GM19099 (cell line): Measurements from ENCODE around the gene PLXNB1.

Source experiments
- POLR2A ChIP-seq: IDR thresholded peaks from 3 replicates; pipeline ENCODE4 v1.6.1; 2011; ENCODE audit warnings: low read depth; ENCODE audit not compliant: insufficient read length; ENCODE audit errors: extremely low read depth

Gene PLXNB1

DNA sequence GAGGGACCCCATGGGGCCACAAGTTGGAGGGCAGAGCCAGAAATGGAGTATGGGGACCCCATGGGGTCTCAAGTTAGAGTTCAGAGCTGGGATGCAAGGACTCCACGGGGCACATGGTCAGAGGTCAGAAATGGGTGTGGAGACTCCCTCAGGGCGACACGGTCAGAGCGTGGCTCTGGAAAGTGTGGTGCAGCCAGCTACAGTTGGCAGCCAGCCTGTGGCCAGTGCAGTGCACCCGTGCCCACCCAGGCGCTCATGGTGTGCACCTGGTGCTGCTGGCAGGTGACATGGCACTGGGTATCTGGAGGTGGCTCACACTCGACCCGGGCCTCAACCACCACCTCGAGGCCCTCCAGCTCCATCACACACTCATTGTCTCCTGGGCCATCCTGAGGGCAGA, 11.2 kb downstream of the PLXNB1 start:
- no peak for TF ChIP-seq POLR2A

DNA sequence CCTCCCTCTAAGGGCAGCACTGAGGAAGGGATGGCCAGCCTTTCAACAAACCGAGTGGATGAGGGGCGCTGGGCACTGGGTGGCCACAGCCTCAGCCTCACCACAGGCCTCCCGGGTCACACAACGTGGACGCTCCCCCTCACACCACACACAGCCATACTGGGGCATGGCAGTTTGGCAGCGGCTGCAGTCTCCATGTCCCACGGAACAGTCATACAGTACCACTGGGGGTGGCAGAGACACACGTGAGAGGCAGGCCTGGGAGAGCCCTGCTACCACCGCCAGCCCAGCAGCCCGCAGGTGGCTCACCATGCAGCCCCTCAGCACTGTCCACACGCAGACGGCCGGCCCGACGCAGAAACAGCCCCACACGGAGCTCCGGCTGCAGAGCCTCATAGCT, 11.7 kb downstream of the PLXNB1 start:
- TF ChIP-seq POLR2A, result no peak

DNA sequence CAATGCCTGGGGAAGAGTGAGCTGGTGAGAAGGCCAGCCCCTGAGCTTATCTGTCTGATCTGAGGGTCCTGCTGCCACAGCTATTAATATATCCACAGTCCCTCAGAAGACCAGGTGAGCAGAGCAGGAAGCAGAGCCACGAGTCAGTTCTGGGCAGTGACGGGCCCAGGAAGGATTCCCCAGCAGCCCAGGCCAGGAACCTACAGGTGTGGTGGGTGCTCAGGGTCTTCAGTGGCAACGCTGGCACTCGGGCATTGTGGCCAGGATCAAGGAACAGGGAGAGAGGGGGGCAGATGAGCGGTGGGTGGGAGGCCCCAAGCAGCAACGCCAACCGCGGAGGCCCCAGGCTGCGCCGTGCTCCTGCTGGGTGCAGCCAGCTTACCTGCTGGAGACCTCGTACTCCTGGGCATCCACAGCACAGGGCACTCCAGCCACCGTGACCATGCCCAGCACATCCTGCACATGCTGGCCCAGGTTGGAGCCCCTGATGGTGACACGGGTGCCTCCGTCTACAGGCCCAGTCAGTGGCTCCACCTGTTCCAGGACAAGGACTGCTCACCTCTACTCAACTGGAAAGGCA, 12.3 kb downstream of the PLXNB1 start:
- no peak for TF ChIP-seq POLR2A

DNA sequence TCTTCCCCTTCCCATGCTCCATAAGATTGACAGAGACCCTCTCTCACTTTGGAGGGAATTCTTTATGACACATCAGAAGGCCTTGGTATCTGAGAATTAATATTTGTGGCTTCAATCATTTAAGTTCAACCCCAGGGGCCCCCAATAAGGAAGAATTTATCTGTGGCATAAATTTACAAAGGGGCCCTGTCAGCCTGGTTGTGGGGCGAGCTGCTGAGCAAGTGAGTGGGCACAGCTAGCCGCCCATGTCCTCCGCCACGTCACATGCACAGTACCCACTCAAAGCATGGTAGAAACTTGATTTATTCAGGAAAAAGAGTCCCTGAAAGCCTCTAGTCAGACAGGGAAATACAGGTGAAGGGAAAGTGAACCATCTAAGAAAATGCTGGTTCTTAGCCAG, 13.3 kb downstream of the PLXNB1 start:
- no peak for TF ChIP-seq POLR2A

DNA sequence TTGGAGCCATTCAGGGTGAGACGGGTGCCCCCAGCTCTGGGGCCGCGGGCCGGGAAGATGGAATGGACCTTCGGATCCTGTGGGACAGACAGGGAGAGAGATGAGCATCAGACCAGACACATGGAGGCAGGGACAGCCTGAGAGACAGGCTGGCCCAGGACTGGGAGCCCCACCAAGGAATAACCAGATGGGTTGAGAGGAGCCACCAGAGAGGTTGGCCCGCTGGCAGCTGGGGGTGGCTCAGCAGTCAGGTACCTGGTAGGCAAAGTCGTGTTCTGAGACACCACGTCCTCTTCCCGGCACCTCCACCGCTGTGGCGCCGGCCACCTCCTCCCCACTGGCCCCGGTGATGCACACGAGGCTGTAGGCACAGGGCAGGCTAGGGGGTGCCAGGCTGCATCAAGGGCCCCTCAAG, 13.8 kb downstream of the PLXNB1 start:
- TF ChIP-seq POLR2A, result no peak

DNA sequence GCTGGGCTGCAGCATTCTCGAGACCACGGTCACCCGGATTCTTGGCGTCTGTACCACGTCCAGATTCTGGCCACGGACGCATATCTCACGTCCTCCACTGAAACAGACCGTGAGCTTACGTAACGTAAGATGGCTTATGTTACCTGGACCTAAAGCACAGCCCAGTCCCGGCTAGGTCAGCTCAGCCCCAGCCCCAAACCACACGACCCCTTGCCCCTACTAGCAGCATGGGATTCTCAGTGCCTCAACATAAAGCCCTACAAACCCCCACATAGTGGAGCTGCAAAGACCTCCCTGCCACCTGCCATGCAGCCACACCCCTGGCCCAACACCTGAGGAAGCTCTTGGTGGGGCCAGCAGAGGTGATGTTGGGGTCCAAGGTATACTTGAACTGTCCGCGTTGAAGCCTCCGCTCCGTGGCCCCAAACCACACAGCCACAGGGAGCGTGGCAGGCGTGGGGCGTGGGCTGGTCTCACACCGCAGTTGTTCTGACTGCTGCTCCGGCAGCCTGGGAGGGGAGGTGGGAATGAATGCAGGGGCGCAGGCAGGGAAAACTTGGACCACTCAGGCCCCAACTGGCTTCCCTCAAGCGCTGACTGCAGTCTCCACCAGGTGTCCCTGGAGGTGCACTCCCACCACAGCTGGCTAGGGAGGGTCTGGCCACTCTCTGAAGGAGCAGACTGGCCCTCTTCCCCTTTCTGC, 14.5 kb downstream of the PLXNB1 start:
- TF ChIP-seq POLR2A, result no peak

DNA sequence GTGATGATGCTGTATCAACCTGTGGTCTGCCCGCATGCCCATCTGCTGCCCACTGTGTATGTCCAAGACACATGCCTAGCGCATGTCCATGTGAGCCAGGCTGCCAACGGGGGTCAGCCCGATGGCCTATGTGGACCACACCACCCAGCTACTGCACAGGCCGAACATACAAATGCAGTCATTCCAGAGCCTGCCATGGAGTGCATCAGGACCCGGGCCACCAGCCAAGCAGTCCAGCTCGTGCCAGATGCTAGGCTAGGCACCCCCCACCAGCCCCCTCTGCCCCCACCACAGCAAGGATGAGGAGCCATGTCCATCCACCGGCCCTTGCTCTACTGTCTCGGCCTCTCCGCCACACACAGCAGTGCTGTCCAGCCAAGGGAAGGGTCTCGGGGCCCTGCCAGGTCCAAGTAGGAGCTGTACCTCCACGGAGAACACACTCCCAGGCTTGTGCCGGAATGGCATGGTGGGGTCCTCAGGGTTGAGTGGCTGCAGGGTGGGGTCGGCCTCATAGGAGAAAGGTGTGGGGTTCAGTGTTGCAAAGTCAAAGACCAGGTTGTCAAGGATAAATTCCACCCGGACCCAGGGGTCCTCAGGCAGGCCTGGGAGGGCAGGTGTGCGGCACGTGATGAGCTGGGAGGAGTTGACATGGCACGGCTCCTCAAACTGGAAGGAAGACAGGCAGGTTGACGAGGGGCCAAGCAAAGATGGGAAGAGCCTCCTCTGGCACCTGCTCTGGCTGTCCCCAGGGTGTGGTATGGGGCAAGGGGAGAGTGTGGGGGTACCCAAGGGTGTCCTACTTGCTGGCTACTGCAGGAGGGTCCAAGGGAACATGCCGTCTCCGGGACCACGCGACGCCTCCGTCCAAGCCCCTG, 15.3 kb downstream of the PLXNB1 start:
- TF ChIP-seq POLR2A, result no peak

DNA sequence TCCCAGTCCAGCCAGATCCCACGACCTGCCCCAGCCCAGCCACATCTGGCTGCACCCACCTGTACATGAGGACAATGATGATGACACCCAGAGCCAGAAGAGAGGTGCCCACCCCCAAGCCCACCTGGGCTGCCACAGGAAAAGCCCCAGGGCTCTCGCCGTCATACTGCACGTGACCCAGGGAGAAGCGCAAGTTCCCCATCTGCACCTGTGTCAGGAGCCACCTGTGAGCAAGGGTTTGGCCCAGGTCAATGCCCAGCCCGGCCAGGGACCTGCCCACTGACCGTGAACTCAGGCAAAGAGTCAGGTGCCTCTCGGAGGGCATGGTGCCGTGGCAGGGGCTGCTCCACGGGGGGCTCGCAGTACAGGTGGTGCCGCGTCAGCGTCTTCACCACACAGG, 16.3 kb downstream of the PLXNB1 start:
- no peak for TF ChIP-seq POLR2A

DNA sequence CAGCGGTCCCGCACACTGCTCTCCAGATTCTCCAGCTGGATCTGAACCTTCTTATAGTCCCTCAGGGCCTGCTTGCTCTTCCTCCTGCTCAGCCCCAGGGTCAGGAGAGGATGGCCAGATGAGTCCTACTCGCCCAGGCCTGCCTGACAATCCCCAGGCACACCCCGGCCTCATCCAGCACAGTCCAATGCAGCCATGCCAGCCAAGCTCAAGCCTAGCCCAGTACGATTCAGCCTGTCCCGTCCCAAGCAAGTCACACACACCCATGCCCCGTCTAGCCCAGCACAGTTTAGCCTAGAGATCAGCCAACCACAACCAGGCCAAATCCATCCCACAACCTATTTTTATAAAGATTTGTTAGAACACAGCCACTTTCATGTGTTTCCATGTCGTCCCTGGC, 16.8 kb downstream of the PLXNB1 start:
- TF ChIP-seq POLR2A, result no peak

DNA sequence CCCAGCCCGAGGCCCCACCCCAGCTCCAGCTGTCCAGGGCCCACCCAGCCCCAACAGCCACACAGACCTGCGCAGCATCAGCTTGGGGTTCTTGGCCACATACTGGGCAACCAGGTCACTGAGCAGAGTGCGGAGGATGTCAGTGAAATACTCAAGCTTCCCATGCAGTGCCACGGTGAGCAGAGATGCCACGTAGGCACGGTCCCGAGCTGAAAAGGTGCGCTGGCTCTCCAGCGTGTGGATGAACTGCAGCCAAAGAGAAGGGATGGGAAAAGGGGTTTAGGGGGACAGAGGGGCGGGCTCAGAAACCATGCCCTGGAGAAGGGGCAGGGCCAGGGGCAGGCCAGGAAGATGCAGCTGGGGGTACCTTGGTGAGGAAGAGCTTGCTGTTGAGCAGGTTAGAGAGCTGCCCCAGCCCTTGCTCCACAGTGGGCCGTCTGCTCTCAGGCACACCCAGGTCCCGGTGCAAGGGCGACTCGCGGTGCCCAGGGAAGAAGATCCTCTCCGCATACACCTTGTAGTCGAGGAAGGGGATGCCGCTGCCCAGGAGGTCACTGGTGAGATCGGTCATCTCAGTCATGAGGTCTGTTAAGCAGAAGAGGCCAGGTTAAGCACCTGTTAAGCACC, 17.4 kb downstream of the PLXNB1 start:
- no peak for TF ChIP-seq POLR2A

DNA sequence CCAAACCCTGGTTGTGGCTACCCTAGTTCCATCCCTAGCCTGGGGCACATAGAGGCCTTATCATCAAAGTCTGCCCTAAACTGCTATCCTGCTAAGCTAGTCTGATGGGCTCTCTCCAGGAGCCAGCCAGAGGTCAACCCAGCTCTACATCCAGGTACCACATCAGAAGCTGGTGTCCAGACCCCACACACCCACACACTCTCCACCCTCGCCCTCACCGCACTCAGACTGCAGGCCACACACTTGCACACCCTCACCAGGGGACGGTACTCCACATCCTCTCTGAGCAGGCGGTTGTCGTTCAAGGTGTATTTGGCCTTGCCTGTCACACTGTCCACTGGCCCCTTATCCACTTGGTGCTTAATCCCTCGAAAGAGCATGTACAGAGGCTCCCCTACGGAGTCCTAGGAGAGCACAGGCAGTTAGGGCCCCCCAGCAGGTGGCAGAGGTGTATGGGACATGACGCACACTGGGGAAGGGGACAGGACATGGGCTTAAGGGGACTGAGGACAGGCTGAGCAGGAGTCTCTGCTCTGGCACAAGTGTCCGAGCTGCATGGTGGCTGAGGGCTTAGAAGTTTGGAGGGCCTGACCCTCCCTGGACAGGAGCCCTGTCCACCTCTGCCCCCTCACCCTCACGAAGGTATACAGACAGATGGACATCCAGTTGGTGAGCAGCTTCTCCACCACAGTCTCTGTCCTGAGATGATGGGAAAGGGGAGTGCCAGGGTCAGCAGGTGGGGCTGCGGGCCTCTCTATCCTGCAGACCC, 18.1 kb downstream of the PLXNB1 start:
- no peak for TF ChIP-seq POLR2A

DNA sequence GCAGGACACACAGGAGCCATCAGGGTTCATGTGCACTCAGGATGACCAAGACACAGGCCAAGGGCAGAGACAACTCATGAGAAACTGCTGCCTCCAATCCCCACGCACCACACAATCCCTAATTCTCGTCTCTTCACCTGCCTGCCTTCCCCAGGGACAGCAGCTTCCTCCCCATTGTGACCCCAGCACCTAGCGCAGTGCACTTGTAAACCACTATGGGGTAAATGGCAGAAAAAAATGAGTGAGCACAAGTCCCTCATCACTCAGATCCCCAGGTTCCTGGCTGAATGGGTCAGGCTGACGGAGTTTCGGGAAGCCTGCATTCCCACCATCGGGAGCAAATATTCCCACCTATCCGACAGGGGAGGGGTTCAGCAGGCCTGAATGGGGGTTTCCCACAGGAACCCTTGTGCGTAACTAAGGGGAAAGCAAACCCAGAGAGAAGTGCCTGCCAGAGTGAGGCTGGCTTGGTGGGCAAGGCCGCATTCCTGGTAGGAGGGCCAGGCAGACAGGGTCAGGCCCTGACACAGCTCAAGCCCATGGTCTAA, 18.8 kb downstream of the PLXNB1 start:
- no peak for TF ChIP-seq POLR2A

DNA sequence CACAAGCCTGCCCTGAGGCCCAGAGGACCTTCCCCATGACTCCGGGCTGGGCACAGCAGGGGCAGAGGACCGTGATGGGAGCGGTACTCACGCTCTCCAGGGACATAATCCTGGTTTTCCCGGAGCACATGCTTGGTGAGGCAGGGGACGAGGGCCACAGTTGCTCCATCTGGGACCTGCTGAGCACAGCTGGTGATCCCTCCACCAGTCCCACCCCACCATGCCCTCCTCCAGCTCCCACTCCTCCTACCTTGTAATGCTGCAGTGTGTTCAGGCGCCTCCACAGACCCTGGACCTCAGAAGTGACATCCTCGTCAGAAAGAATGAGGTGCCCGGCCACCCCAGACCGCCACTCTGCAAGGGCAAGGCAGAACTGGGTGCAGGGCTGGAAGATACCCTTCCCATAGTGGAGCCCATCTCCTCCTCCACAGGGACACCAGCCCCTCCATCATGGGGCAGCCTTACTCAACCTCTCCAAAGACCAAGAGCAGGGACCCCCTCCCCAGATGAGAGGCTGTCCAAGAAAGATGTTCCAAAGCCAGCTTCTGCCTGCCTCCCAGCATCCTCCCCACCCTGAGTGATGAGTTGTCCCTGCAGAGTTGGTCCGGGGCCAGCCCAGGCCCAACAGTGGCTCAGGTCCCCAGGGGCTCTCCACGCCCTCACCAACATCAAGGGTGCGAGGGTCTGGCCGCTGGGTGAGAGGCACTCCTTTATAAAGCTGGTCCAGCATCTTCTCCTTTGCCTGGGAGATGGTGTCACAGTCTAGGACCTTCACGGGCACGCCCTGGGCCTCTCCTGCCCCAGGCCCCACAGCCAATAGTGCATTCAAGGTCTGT, 19.5 kb downstream of the PLXNB1 start:
- TF ChIP-seq POLR2A, result no peak
